RWPE1 (cell line): Measurements from ENCODE around the gene SCIN.

Source experiments
- CTCF ChIA-PET: fragments of 350-600 bp; sonication (Branson Sonifier 250); formaldehyde crosslinking; extraction: SDS; loops from one replicate; lab custom pipeline; 2021; lab: Yijun Ruan, JAX
- POLR2A ChIA-PET: fragments of 400-600 bp; formaldehyde crosslinking; extraction: SDS; loops from one replicate; lab custom pipeline; 2020; ENCODE audit warnings: antibody characterized with exemption; ENCODE audit not compliant: low non-redundant PET; lab: Yijun Ruan, JAX
- DNase-seq: peaks from one replicate; pipeline ENCODE4 v3.0.0; 2012; ENCODE audit warnings: low spot score
- H3K27ac ChIP-seq: fragments of 450-650 bp; 2 replicates; pipeline ENCODE4 v1.5.1; 2017
- CTCF ChIP-seq: fragments of 450-650 bp; conservative IDR thresholded peaks from 2 replicates; pipeline ENCODE4 v1.5.1; 2017; ENCODE audit warnings: low read depth, mild to moderate bottlenecking

Gene SCIN

DNA sequence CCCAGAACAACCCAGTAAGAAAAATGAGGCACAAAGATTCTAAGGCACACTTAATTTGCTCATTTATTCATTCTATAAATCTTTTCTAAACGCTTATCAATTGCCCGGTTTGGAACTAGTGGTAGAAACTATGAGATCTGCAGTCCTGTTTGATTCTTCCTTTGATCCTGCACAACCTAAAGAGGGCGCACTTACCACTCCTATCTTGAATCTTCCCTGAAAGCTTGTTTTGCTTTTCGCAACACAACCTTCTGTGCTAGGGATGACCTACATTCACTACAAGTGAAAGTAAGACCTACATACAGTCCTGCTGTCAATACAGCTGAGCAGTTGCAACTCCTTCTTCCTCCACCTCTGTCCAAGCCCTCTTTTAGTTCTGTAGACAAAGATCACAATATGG, 104.3 kb downstream of the SCIN start:
- TF ChIP-seq CTCF, result peak; percentile 26
- CTCF ChIA-PET, result interaction anchor here (0.7 to 1.7 kb wide), 2 partner anchors 12 to 592 kb away, joined by 3 to 5 read pairs; partner anchors contain the start of gene ARL4A
- H3K27ac ChIP-seq, result no peak overlapping the region
- no peak for DNase-seq
- POLR2A ChIA-PET, result no interaction called here

- peak; percentile 30 for DNase-seq
- H3K27ac ChIP-seq, result no peak overlapping the region
- CTCF ChIA-PET, result interaction anchor here (0.6 to 1.2 kb wide), 3 partner anchors 31 to 578 kb away, joined by 3 read pairs; no protein-coding TSS in a partner anchor
- POLR2A ChIA-PET, result no interaction called here
- peak; percentile 62 for TF ChIP-seq CTCF
Observed at GRCh38 chr7:12683678-12684585, 113.4 kb downstream of the SCIN start.

- no peak for TF ChIP-seq CTCF
- CTCF ChIA-PET, result interaction anchor here (0.7 to 1.2 kb wide), 2 partner anchors 30 to 577 kb away, joined by 3 read pairs; no protein-coding TSS in a partner anchor
- no peak overlapping the region for H3K27ac ChIP-seq
- DNase-seq, result no peak
- POLR2A ChIA-PET, result no interaction called here
Observed at GRCh38 chr7:12684733-12685132, 114.2 kb downstream of the SCIN start.

DNA sequence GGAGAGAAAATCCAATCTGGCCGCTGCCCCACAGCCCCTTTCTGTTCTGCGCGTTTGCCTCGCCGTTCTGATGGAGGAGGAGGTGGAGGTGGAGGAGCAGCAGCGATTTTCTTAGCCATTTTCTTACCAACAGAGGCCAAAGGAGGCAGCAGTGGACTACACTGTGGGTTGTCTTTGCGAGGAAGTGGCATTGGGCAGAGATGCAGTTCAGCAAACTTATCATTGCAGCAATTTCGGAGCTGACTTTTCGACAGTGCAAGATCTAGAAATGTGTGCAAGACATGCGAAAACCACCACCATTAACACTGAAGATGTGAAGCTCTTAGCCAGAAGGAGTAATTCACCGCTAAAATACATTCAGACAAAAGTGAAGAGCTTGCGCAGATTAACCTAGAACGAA, 115.0 kb downstream of the SCIN start:
- ChIA-PET POLR2A (no interaction called here), CTCF (interaction anchor here (0.6 to 1.7 kb wide), 5 partner anchors 34 to 581 kb away, joined by 3 to 8 read pairs (median 3); no protein-coding TSS in a partner anchor)
- TF ChIP-seq CTCF, result no peak
- DNase-seq, result no peak
- no peak overlapping the region for H3K27ac ChIP-seq

DNA sequence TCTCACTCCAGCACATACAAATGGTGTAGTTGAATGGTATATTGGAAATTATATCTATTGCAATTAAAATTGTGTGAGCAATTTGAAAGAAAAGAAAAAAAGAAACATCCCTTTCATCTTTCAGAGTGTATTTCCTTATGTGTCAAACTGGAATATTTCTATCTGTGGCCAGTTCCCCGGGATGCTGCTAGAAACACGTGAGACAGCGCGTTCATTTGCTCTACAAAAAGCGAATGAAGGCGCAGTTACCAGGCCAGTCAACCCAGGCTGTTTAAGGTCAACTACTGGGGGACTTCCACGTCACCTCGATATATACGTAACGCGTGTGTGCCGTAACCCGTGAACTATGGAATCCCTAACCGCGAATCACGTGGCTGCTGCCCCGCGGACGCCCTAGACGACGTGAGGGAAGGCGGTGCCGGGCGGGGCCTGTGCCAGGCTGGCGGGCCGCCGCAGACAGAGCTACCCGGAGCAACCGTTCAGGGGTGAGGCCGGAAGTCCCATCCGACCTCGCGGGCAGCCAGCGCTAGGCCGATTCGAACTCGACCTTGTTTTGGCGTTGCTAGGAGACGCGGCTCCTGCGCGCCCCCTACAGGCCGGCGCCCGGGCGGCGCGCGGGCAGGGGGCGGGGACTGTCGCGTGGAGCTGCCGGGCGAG, 115.8 kb downstream of the SCIN start:
- peak; percentile 85 for DNase-seq
- ChIA-PET POLR2A (no interaction called here), CTCF (interaction anchor here (0.6 to 1.9 kb wide), 19 partner anchors 11 to 581 kb away, joined by 3 to 13 read pairs (median 4); no protein-coding TSS in a partner anchor)
- peak overlapping the region; percentile 96 for H3K27ac ChIP-seq
- TF ChIP-seq CTCF, result peak; percentile 98
